Hepatocyte (in vitro differentiated cells): ENCODE measurements around the gene KRTAP22-1. TPM values are rescaled to one million over a fixed set of nuclear protein-coding genes. Genes with fewer than 3 reads are reported as not detected.

Experiments
- DNase-seq: peaks from one replicate; pipeline ENCODE4 v3.0.0-alpha.2; 2016; ENCODE audit warnings: low spot score
- H2AFZ ChIP-seq: fragments of 200-600 bp; sonication (generic); 2 replicates; pipeline ENCODE4 v1.6.0; 2016; ENCODE audit warnings: antibody characterized with exemption, mild to moderate bottlenecking
- H3K27ac ChIP-seq: fragments of 200-600 bp; sonication (generic); 2 replicates; pipeline ENCODE4 v1.5.1; 2016; ENCODE audit warnings: mild to moderate bottlenecking
- H3K27me3 ChIP-seq: fragments of 200-600 bp; sonication (generic); 2 replicates; pipeline ENCODE4 v1.6.1; 2016
- H3K36me3 ChIP-seq: fragments of 200-600 bp; sonication (generic); replicated peaks from 2 replicates; pipeline ENCODE4 v1.5.1; 2016; ENCODE audit warnings: low read depth; ENCODE audit not compliant: insufficient read depth
- H3K4me1 ChIP-seq: fragments of 200-600 bp; sonication (generic); 2 replicates; pipeline ENCODE4 v1.5.1; 2016; ENCODE audit warnings: mild to moderate bottlenecking, moderate library complexity; ENCODE audit not compliant: insufficient read depth
- H3K4me2 ChIP-seq: fragments of 200-600 bp; sonication (generic); 2 replicates; pipeline ENCODE4 v1.6.0; 2016
- H3K4me3 ChIP-seq: fragments of 200-600 bp; sonication (generic); 2 replicates; pipeline ENCODE4 v1.5.1; 2016; ENCODE audit warnings: mild to moderate bottlenecking
- H3K79me2 ChIP-seq: fragments of 200-600 bp; sonication (generic); 2 replicates; pipeline ENCODE4 v1.6.0; 2017; ENCODE audit warnings: mild to moderate bottlenecking
- H3K9me2 ChIP-seq: fragments of 200-600 bp; sonication (generic); replicated peaks from 2 replicates; pipeline ENCODE4 v1.6.0; 2017; ENCODE audit warnings: mild to moderate bottlenecking; ENCODE audit not compliant: insufficient read depth
- H3K9me3 ChIP-seq: fragments of 200-600 bp; sonication (generic); 2 replicates; pipeline ENCODE4 v1.5.1; 2016; ENCODE audit warnings: low read depth, mild to moderate bottlenecking
- H4K20me1 ChIP-seq: fragments of 200-600 bp; sonication (generic); 2 replicates; pipeline ENCODE4 v1.6.0; 2016; ENCODE audit warnings: mild to moderate bottlenecking; ENCODE audit not compliant: insufficient read depth, poor library complexity, severe bottlenecking
- CTCF ChIP-seq: fragments of 200-600 bp; sonication (generic); IDR thresholded peaks from 2 replicates; pipeline ENCODE4 v1.5.1; 2016; ENCODE audit warnings: antibody characterized with exemption, mild to moderate bottlenecking; ENCODE audit not compliant: poor library complexity
- EZH2 ChIP-seq: fragments of 200-600 bp; sonication (generic); IDR thresholded peaks from 2 replicates; pipeline ENCODE4 v1.6.1; 2016; ENCODE audit warnings: antibody characterized with exemption, mild to moderate bottlenecking, borderline replicate concordance
- EZH2phosphoT487 ChIP-seq: fragments of 200-600 bp; sonication (generic); IDR thresholded peaks from one replicate; pipeline ENCODE4 v1.6.1; 2018; ENCODE audit warnings: antibody characterized with exemption, mild to moderate bottlenecking, low read depth, moderate library complexity; ENCODE audit not compliant: unreplicated experiment, severe bottlenecking
- WGBS: methylation state at CpG from one replicate; pipeline ENCODE4 v1.1.6; 2016; ENCODE audit warnings: low lambda C conversion rate; ENCODE audit errors: missing lambda C conversion rate; 5-methylcytosine and 5-hydroxymethylcytosine counted together
- polyA plus RNA-seq: library from polyadenylated mRNA; unstranded; fragments of >200 nt; fragmentation: Nextera tagmentation; extraction: Ambion mirVana; gene quantifications from 2 replicates; pipeline ENCODE4 v1.2.1, GENCODE V29; 2016
- total RNA-seq: library from RNA; depleted of rRNA; stranded (reverse); fragments of >200 nt; gene quantifications from 2 replicates; pipeline ENCODE4 v1.2.3, GENCODE V29; 2014

The KRTAP22-1 gene
- total and polyA plus RNA-seq, 2 experiments from 2014 or later: not detected

GRCh38 chr21:30577766-30578165 lies 23.1 kb upstream of the KRTAP22-1 start:
- Histone ChIP-seq H3K9me3 (no peaks in the 10 kb centered on the region), H3K36me3 (no peaks in the 10 kb centered on the region), H3K79me2 (no peaks in the 10 kb centered on the region), H2AFZ (no peak overlapping the region), H3K27ac (no peak overlapping the region), H3K27me3 (no peaks in the 10 kb centered on the region), H4K20me1 (no peaks in the 10 kb centered on the region), H3K4me1 (no peaks in the 10 kb centered on the region), H3K9me2 (no peaks in the 10 kb centered on the region), H3K4me2 (no peak overlapping the region), H3K4me3 (no peak overlapping the region)
- DNase-seq: no peak
- TF ChIP-seq EZH2phosphoT487 (no peak), CTCF (no peak), EZH2 (no peak)

- no peak overlapping the region for H3K27ac ChIP-seq
- WGBS: 80% methylated on average over 1 of the region's 1 CpG
- no peaks in the 10 kb centered on the region for H3K4me1 ChIP-seq
- no peaks in the 10 kb centered on the region for H3K9me3 ChIP-seq
- no peak overlapping the region for H3K4me3 ChIP-seq
- no peaks in the 10 kb centered on the region for H3K79me2 ChIP-seq
- H3K36me3 ChIP-seq: no peaks in the 10 kb centered on the region
- TF ChIP-seq CTCF (no peak), EZH2phosphoT487 (no peak), EZH2 (no peak)
- no peaks in the 10 kb centered on the region for H4K20me1 ChIP-seq
- no peaks in the 10 kb centered on the region for H3K27me3 ChIP-seq
- H3K9me2 ChIP-seq: no peaks in the 10 kb centered on the region
- no peak overlapping the region for H2AFZ ChIP-seq
- DNase-seq: no peak
- no peak overlapping the region for H3K4me2 ChIP-seq
Observed at GRCh38 chr21:30579346-30579745, 21.5 kb upstream of the KRTAP22-1 start.

GRCh38 chr21:30580132-30580531 lies 20.8 kb upstream of the KRTAP22-1 start:
- Histone ChIP-seq H4K20me1 (no peaks in the 10 kb centered on the region), H3K27ac (no peak overlapping the region), H3K79me2 (no peaks in the 10 kb centered on the region), H3K4me2 (no peak overlapping the region), H3K9me2 (no peaks in the 10 kb centered on the region), H3K36me3 (no peaks in the 10 kb centered on the region), H3K4me3 (no peak overlapping the region), H2AFZ (no peak overlapping the region), H3K4me1 (no peaks in the 10 kb centered on the region), H3K27me3 (no peaks in the 10 kb centered on the region), H3K9me3 (no peaks in the 10 kb centered on the region)
- TF ChIP-seq EZH2 (no peak), EZH2phosphoT487 (no peak), CTCF (no peak)
- WGBS: 67% methylated on average over 3 of the region's 3 CpGs
- DNase-seq: no peak

GRCh38 chr21:30582870-30583269 lies 18.0 kb upstream of the KRTAP22-1 start:
- 74% methylated on average over 1 of the region's 1 CpG for WGBS
- no peaks in the 10 kb centered on the region for H3K79me2 ChIP-seq
- TF ChIP-seq EZH2phosphoT487 (no peak), EZH2 (no peak), CTCF (no peak)
- H3K36me3 ChIP-seq: no peaks in the 10 kb centered on the region
- H4K20me1 ChIP-seq: no peaks in the 10 kb centered on the region
- no peak overlapping the region for H2AFZ ChIP-seq
- no peak overlapping the region for H3K4me3 ChIP-seq
- no peaks in the 10 kb centered on the region for H3K4me1 ChIP-seq
- DNase-seq: no peak
- H3K27me3 ChIP-seq: no peaks in the 10 kb centered on the region
- H3K9me2 ChIP-seq: no peaks in the 10 kb centered on the region
- H3K9me3 ChIP-seq: no peaks in the 10 kb centered on the region
- H3K27ac ChIP-seq: no peak overlapping the region
- no peak overlapping the region for H3K4me2 ChIP-seq
